ENCODE data around the gene SRSF2.
A peak's percentile ranks its signal among the peaks of the same experiment; 100 is the strongest.
"Not testable (repeated sequence)": the region's sequence is repeated elsewhere in the genome, so short reads cannot be mapped to it uniquely, and the experiment has no call there.

SRSF2 gene

GRCh38 chr17:76720211-76720610, 16.9 kb downstream of the SRSF2 start:
- DNase-seq = no peak

DNA sequence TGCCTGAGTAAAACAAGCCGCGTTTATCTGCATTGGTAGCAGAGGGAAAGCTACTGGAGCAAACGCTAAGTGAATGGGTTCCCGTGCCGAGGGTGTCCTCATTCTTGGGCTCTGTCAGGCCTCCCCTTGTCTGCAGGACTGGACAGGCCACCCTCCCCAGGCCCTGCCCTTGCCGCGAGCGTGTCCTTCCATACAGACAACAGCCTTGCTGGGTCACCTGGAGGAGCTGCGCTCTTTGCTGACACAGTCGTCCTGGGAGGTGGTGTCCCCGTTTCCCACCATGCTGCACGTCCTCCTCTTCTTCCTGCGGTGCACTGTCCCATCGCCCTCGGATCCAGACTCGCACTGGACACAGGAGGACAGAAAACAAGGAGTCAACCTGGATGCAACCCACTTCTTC, 18.6 kb downstream of the SRSF2 start:
- DNase-seq = no peak

- DNase-seq = no peak
Observed at GRCh38 chr17:76716839-76717215, 20.3 kb downstream of the SRSF2 start.

GRCh38 chr17:76716146-76716838, 20.8 kb downstream of the SRSF2 start:
- DNase-seq = no peak

GRCh38 chr17:76715496-76715830, 21.7 kb downstream of the SRSF2 start:
- DNase-seq = no peak

DNA sequence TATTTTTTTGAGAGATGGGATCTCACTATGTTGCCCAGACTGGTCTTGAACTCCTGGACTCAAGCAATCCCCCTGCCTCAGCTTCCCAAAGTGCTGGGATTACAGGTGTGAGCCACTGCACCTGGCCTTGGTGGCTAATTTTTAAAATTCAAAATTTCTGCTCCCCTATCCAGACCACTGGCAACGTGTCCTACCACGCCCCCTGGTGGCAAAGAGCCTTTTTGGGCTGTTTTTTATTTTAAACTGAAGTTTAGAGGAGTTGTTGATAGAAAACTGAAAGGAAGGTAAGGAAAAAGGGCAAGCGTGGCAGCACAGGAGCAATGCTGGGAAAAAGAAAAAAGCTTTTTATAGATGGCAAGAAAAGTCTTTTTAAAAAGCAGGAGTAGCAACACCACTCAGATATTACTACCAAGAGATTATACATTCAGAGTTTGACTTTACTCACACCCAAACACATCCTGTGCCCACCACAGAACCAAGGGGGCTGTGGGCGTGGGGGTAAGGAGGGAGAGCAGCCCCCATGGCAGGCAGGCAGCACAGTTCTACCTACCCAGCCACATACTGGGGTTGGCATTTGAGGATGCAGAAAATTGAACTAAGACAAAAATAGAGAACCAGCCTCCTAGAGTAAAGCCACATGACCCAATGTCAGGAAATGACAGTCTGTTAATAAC, 22.2 kb downstream of the SRSF2 start:
- DNase-seq = peak; percentile 83 to 88

GRCh38 chr17:76714336-76714735, 22.8 kb downstream of the SRSF2 start:
- DNase-seq = no peak

DNA sequence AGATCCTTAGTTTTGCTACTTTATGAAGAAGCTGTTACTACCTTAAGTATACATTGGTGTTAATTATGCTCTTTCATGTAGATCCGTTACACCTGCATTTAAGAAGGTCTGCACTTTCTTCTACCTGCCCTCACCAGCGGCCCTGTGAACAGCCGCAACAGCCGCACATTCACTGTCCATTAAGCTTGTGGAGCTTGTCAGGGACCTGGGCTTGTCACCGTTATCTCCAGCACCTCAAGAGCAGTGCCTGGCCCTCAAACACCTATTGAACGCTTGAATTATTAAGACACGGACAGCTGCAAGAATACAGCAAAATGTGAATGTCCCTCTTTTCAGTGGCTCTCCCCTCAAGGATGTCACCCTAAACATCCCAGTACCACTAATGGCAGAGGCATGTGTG, 23.4 kb downstream of the SRSF2 start:
- no peak for DNase-seq

- DNase-seq = not testable (repeated sequence)
Observed at GRCh38 chr17:76712321-76712720, 24.8 kb downstream of the SRSF2 start.

GRCh38 chr17:76710863-76711611, 26.1 kb downstream of the SRSF2 start, which contains the start of gene MXRA7:
MXRA7 (minus strand) TSS chr17:76710965; CDS start chr17:76710946, 19 bp downstream.
- DNase-seq = peak; percentile 60 to 65

GRCh38 chr17:76709951-76710862, 26.9 kb downstream of the SRSF2 start:
- DNase-seq = not testable (repeated sequence)

GRCh38 chr17:76709077-76709950, 27.8 kb downstream of the SRSF2 start:
- no peak for DNase-seq

- DNase-seq = no peak
Observed at GRCh38 chr17:76707985-76708807, 28.9 kb downstream of the SRSF2 start.

DNA sequence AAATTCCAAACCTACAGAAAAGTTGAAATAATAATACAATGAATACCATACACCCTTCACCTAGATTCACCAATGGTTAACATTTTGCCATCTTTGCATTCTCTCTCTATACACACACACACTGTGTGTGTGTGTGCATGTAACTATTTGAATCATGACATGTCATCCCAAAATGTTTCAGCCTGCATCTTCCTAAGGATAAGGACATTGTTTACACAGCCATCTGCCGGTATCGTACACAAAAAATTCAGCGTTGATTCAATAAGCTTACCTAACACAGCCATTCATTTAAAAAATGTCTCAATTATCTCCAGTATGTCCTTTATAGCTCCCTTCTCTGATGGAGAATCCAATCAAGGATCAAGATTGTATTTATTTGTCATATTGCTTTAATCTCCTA, 30.3 kb downstream of the SRSF2 start:
- no peak for DNase-seq

- no peak for DNase-seq
Observed at GRCh38 chr17:76704805-76705204, 32.3 kb downstream of the SRSF2 start.

DNA sequence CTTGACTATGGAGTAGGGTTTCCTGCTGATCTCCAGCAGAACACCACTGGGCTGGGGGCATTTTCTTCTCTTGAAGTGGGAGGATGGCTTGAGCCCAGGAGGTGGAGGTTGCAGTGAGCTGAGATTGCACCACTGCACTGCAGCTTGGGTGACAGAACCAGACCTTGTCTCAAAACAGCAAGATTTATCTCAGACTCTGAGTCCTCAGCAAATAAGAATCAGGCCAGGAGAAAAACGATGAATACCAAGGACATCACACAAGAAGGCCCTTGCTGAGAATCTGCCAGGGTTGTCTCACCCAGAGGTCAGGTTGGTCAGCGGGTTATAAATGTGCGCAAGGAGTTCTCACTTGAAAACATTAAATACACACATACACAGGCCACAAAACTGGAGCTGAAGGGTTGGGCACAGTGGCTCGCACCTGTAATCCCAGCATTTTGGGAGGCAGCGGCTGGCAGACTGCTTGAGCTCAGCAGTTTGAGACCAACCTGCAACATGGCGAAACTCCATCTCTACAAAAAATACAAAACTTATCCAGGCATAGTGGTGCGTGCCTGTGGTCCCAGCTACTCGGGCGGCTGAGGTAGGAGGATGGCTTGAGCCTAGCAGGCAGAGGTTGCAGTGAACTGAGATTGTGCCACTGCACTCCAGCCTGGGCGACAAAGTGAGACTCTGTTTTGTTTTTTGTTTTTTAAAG, 34.0 kb downstream of the SRSF2 start:
- DNase-seq = no peak

GRCh38 chr17:76702076-76702475, 35.1 kb downstream of the SRSF2 start:
- DNase-seq = no peak

DNA sequence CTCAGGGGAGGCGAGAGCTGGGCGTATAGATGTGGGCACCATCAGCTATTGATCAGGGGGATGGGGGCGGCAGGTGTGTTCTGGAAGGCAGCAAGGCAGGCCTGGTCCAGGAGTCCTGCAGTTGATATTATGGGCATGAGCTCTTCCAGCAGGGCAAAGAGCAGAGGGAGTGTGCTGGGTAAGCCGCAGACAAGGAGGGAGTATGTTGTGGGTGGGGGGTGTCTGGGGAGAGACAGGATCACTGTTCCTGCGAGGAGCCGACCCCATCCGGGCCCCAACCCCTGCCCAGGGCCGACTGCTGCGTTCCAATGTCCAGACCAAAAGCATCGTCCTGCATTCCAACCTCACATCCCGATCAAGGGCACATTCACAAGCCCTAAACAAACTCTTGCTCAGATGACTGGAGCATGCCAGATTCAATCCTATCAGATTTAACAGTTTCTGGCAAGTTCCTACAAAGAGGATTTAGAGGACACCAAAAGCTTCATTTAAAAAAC, 35.6 kb downstream of the SRSF2 start:
- DNase-seq = no peak

DNA sequence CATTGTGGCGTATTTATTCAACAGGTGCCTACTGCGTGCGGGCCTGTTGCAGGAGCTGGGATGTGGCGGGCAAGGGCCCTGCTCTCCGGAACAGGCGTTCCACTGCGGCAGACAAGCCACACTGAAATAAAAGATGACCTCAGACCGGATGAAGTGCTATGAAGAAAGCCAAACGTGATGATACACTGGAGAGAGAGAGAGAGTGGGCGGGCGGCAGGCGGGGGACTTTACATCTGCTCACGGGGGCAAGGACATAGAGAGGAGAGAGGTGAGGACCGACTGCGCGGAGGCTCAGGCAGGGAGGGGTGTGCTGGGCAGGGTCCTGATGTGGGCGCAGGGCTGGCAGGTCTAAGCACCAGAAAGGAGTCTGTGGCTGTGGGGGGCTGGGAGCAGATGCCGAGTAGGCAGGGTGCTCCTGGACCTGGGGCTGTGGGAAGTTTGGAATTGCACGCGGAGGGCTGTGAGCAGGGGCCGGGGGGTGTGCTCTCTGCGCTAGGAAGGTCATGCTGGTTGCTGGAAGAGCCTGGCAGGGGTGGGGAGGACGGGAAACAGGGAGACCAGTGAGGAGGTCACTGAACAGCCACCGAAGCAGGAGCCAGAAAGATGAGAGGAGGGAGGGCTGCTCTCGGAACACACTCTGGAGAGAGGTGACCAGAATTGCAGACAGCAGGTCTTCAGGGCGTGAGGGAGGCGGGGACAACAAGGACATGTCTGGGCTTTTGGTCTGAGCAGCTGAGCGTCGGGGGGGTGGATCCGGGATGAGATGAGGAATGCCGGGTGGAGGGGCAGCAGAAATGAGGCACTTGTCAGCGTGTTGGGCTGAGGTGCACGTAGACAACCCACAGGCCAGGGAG, 36.3 kb downstream of the SRSF2 start:
- DNase-seq = no peak

All from stimulated activated CD4-positive, alpha-beta T cell treated with anti-CD3 and anti-CD28 coated beads, Interleukin-2, amount 100 ng/mL, for 24 hours (primary cell).